NCI-H2196 (cell line): ENCODE measurements around the gene ITGBL1.

Experiments
- DNase-seq: peaks from one replicate; lab custom pipeline; 2025; ENCODE audit not compliant: unreplicated experiment; lab: John Stamatoyannopoulos, UW

Gene ITGBL1

DNA sequence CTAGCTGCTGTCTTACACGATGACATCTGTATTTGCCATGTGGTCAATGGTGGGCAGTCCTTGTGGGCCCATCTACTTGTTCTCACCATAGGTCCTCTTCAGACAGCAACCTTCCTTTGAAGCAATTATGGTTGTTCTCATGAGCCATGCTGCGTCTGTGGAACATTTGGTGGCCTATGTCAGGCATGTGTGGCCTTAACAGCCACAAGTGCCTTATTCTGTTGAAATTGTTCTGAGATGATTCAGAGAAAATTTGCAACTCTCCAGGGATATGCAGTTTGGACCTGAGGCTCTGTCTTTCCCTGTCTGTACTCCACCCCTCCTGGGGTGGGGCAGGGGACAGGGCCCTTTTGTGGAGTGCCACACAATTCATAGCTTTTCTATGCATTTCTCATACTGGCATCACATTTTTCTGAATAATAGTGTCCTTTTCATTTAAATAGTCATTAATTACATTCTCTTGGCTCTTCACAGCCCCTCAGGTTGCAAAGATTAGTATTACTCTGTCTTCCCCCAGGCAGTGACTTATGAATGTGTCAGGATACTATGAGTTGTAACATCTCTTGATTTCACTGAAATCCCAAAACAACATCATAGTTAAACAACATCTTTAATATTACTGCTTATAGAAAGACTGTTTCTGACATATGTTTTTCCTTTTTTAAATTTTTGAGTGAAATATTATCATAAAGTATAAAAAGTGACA, 102.1 kb downstream of the ITGBL1 start:
- no peak for DNase-seq

DNA sequence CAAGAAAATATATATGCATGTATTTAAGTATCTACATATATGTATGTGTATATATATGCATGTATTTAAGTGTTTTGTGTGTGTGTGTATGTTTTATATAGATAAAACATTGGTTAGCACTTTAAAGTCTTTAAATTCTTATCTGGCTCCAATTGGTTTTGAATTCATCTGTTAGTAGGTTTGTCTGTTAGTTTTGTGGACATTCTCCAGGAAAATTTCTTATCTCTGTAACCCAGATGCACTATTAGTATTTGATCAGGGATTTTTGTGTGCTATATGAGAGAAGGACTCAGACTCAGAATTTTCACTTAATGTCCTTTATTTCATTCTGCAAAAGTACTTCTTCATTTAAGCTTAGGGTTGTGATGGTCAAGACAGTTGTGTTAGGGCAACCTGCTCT, 103.1 kb downstream of the ITGBL1 start:
- DNase-seq, result no peak

DNA sequence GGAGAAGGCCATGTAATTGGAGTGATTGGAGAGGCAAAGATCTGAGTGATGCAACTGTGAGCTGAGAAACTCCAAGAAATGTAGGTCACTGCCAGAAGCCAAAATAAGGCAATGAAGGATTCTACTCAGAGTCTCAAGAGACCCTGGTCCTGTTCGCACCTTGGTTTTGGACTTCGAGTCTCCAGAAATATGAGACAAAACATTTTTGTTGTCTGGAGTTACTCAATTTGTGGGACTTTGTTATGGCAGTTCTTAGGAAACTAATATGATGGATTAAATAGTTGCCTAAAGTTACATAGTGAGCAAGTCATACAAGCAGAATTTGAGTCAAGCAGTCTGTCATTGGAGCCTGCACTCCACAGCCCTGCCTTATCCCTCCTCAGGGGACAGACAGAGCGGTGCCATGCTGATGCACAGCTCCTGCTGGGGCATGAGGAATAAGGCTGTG, 104.2 kb downstream of the ITGBL1 start:
- no peak for DNase-seq

DNA sequence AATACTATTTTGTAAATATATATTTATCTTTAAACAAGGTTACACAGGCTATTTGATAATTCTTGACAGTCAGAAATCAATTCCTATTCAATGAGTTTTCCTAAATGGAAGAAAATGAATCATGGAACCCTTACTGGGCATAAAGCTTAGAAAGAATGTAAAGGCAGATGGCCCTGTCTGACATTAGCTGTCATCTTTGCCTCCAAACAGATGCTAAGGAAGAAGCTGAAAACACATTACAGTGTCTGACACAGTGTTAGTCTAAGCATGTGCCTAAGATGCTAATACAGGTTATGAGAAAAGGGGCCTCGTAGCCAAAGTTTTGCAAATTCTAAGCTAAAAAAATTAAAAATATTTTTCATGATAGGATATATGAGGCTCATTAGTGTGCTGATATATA, 112.8 kb downstream of the ITGBL1 start:
- DNase-seq, result no peak

DNA sequence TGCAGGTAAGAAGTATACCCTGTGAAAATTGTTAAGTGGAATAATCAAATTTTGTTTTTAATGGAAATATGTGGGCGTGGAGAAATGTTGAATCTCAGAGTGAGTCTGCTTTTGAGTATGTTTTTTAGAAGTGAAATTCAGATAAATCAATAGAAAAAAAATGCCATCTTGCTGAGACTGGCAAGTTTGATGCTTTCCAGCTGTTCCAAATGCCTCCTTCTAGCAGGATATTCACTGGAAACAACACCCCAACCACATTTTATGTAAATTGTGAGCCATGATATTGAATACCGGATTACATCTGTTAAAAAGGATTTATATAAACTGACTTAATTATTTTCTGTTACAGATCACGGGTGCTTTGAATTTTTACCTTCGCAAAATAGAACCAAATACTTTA, 115.4 kb downstream of the ITGBL1 start:
- DNase-seq, result no peak

DNA sequence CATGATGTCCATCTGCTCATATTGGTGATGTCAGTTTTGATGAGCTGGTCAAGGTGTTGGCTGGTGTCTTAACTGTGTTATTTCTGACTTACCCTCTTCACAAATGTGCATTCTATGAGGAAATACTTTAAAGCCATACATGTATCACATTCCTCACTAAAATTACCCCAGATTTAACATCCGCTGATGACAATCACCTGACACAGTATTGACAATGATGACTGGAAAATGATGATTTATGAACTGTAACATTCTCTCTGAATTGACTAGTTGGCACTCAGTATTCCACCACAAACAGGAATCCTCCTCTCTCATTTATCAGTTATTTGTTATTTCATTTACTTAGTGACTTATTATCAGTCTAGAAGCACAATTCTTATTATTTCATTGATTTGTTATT, 117.3 kb downstream of the ITGBL1 start:
- DNase-seq, result no peak

DNA sequence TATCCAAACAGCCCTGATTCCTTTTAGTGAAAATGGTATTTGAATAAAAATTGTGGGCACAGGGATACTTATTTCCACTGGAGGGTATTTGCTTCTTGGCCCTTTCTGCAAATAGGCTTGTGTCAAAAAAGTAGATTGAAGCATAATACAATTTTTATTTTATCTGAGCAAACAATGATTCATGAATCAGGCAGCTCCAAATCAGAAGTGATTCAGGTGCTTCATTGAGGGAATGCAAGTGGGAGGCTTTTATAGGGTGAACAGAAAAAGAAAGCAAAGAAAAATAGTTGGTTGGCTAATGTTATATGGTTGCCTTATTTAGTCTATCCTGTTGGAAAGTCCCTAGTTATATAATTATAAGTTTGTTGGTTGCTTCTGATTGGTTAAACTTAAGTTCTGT, 117.9 kb downstream of the ITGBL1 start:
- no peak for DNase-seq

DNA sequence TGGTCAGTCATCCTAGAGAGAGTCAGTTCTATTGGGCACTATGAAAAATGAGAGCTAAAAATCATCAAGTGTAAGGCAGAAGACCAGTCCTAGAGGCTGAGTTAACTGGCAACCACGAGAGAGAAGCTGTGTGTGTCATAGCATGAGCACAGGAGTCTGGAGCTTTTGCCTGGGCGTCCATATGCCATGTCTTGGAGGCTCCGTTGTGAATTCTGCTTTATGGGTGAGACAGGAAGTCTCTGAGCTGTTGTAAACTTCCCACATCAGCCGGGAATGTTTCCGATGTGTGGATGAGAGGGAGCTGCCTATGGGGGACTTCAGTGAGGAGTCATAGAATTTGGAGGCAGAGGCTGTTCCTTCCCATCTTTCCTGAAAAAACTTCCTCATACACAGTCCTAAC, 120.0 kb downstream of the ITGBL1 start:
- DNase-seq, result no peak

DNA sequence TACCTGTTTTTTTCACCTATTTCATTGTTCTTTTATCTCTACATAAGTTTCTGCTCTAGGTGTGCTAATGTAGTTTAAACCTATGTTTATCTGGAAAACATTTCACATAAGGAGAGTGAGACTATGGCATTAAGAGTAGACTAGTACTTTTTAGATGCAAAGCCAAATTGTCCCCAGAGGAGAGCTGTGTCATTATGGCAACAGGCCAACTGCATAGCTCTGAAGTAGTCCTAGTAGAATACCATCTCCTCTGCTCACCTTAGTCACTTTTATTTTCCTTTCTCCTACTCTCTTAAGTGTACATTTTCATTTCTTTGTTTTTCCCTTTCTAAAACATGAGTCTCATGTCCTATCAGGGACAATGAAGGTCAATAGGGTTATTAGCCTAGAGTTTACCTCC, 123.1 kb downstream of the ITGBL1 start:
- DNase-seq, result no peak

DNA sequence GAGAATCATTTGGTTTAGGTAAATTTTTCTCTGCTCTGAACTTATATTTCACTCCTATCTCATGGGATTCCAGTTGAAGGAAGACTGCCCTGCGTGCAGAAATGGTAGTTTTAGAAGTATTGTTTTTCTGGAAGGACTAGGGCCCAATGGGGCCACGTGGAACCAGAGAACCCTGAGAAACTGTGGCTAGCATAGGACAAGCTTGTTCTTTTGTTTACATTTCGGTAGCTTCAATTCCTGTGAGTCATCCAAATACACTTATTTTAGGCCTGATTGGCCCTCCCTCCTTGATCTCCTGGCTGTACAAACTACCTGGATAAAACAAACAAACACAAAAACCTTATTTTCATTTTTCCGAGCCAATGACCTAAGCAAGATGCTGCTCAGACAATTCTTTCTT, 124.0 kb downstream of the ITGBL1 start:
- DNase-seq, result no peak

DNA sequence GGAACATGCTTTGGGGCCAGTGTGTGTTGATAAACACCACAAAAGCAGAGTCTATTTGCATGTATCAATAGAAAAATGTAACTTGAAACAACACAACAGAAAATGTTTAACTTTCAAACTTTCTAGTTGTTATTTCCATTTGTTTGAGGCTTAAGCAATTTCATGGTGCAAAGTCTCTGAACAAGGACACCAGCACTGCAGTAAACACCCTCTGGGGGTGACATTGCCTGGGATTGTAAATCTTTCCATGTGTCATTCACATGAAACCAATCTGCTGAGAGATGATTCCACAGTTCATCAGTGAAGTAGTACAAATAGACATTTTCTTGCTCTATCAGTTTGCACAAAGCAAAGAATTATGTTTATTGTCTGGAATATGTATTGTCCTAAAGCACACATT, 124.5 kb downstream of the ITGBL1 start:
- DNase-seq, result no peak

DNA sequence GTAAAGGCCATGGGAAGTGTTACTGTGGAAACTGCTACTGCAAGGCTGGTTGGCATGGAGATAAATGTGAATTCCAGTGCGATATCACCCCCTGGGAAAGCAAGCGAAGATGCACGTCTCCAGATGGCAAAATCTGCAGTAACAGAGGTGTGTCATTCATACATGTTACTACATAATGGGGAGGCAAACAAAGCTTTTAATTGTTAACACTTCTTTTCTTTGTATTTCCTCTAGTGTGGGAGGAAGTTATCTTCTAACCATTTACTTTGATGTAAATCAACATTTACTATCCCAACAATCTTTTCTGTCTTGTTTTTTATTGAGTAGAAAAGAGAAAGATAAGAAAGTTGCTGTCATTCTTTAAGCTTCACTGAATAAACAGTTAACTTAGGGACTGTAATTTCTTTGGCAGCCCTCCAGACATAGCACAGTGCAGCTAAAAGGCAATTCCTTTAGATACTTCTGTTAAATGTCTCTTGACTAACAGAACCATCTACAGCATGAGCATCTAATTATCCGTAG, 126.9 kb downstream of the ITGBL1 start:
- no peak for DNase-seq

DNA sequence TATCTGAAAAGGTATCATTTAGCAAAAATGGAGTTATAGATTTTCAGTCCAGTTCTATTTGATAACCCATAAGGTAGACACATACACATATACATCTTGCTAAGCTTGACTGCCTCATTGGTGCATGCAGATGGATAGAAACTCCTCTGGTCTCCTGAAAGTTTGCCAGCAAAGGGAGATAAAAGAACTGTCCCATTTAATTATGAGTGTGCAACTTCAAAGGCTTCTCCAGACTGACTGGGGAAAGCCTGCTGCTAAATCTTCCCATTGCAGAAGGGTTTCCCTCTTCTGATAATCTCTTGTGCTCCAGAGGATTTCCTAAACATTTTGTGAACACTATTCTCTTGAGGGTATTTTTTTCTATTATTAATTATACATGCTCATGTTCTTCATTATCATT, 131.9 kb downstream of the ITGBL1 start:
- no peak for DNase-seq

DNA sequence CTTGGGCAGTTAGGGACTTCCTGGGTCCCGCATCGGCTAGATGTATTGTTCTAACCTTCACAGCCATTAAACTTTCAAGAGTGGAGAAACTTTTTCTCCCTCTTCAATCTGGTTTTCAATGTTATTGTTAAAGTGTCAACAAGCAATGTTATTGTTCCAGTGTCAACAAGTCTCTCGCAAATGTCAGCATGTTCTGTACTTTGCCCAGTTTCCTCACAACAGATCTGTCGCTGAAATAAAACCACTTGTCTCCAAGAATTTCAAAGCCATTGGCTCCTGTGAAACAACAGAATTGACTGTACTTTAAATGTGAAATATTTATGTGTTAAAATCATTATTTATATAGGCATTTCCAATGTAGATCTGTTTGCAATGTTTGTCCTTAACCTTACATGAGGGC, 138.0 kb downstream of the ITGBL1 start:
- DNase-seq, result no peak

DNA sequence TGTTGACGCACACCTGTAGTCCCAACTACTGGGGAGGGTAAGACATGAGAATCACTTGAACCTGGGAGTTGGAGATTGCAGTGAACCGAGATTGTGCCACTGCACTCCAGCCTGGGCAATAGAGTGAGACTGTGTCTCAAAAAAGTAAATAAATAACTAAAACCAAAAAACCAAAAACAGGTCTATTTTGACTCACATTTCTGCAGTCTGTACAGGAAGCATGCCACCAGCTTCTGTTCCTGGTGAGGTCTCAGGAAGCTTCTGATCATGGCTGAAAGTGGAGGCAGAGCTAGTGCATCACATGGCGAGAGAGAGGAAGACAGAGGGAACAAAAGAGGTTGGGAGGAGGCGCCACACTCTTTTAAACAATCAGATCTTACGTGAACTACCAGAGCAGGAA, 142.5 kb downstream of the ITGBL1 start:
- DNase-seq, result no peak

DNA sequence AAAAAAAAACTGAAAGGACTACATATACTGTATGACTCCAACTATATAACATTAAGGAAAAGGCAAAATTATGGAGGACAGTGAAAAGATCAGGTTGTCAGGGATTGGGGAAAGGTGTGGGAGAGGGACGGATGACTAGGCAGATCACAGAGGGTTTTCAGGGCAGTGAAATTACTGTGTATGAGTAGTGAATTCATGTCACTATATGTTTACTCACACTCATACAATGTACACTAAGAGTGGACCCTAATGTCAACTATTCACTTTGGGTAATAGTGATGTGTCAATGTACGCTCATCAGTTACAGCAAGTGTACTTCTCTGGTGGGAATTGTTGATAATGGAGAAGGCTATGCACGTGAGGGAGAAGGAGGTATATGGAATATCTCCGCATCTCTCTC, 144.3 kb downstream of the ITGBL1 start:
- no peak for DNase-seq

DNA sequence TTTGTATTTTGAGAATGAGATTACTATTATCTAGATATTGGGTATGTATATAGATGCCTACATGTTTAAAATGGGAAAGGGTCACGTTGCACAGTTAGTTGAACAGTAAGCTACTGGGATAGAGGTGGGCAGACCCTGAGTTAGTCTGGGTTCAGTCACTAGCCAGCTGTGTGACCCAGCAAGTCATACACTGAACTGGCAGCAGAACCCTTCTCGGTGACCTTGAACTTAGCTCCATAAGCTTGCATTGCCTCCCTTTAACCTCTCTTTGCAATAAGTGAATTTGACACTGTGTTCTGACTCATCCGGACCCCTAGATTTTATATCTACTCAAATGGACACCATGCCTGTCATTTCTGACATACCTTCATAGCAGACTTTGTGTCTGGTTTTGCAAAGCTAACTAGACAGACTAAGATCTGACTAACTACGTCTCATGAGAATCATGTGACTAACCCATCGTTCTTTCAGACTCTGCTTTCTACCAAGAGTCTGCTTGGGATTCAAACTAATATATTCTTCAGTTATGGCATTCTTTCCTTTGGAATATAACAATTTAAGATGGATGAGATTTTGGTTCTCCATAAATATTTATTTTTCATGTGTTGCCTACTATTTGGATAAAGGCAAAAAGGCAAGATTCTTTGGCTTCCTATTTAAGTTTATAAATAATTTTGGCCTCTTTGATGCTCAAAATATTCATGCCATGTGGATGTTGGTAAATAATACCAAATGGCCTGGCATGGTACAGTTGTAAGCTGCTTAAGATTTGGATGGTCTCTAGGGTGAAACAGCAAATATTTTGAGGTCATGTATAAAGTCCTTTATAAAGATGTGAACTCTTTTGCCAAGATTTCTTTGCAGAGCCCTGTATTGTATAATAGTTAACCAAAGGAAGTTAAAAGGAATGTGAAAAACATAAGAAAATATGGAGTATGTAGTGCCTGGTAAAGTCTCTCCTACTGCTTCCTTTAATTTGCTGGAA, 159.3 kb downstream of the ITGBL1 start:
- no peak for DNase-seq

DNA sequence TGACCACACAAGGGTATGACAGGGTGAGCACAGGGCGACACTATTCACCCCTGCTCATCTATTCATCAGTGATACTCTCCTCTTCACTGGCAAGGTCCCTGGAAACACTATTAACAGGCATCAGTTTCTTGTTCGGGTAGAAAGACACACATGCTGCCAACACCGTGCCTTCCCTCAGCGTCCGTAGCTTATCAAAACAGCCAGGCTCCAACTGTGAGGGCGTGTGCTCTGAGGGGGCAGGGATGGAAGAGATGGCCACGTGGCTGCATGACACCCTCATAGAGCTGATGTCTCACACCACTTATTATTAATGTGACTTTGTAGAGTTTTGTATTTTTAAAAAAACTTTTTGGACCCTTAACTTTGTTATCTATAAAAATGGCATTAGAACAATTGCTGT, 160.3 kb downstream of the ITGBL1 start:
- DNase-seq, result no peak

DNA sequence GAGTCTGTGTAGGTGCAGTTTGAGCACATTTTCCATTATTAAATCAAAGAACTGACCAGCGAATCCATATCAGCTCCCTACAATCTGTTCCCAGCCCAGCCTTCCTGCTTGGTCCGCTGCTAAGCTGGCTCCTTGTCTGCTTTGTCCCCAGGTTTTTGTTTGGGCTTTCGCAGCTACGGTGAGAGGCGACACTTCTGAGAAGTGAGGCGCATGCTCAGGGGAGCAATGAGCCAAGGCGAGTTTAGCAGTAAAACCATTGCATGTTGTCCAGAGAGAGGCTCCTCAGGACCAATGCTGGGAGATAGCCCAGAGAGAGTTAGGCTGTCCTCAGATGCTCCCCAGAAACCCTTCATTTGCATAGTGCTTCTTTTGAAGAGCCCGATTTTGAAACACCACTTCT, 162.0 kb downstream of the ITGBL1 start:
- no peak for DNase-seq

DNA sequence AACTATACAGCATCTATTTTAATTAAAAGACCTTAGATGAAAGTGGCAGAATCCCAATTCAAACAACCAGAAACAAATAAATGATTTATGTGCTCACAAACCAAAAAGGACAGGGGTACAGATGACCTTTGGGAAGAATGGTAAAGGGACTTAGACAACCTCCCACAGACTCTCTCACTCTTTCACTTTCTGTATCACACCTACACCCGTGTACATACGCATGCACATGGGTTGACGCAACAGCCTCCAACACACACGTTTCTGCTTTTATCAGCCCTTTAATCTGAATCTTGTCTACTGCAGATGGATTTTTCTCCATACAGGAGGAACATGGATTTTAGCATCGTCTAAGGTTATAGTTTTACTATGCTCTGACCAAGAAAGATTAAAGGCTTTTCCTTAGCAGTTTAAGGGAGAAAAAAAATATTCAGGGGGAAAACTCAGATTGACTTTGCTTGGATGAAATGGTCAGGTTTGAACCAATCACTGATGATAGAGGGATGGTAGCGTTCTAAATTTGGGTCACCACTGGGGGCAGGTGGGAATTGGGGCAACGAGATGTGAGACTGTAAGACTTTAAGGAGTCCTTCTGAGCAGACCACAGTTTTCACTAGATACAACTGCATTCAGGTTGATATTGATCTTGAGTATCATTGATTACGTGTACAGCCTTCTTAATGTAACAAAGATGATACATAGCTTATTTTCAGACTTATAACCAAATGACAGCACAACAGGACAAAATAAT, 166.1 kb downstream of the ITGBL1 start:
- DNase-seq, result no peak

DNA sequence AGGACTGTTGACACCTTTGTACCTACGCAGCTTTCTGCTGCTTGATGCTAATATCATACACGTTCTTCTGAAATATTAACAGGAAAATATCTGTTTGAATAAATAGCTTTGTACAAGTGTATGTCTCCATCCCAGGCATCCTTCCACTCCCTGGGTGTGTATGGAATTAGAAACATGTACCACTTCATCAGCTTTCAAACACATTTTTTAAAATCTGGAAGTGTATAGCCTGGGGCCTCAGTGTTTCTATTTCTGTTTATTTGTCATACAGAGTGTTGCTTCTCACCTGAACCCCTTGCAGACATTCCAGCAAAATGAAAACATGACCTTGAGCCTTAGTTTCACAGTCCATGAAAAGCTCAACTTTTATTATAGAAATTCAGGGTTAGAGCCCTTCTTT, 168.6 kb downstream of the ITGBL1 start:
- DNase-seq, result no peak
